Measurements from ENCODE around the gene LY9.

The LY9 gene

GRCh38 chr1:160807247-160807646, 11.3 kb downstream of the LY9 start:
- CTCF ChIA-PET: no interaction called here
- H3K4me3 ChIP-seq (ENCODE audit: low read depth, low read length): no peak overlapping the region
- TF ChIP-seq CTCF (IDR thresholded peaks at IDR 0.05; ENCODE audit: insufficient read depth, low read length, missing control alignments): no peak
- POLR2A ChIA-PET: no interaction called here
- no peak for DNase-seq (ENCODE audit: low read depth, low spot score)

GRCh38 chr1:160807738-160808137, 11.8 kb downstream of the LY9 start:
- POLR2A ChIA-PET: no interaction called here
- CTCF ChIA-PET: no interaction called here
- TF ChIP-seq CTCF (IDR thresholded peaks at IDR 0.05; ENCODE audit: insufficient read depth, low read length, missing control alignments): no peak
- DNase-seq (ENCODE audit: low read depth, low spot score): no peak
- H3K4me3 ChIP-seq (ENCODE audit: low read depth, low read length): no peak overlapping the region

- no peak for DNase-seq (ENCODE audit: low read depth, low spot score)
- ChIA-PET POLR2A (no interaction called here), CTCF (no interaction called here)
- TF ChIP-seq CTCF (IDR thresholded peaks at IDR 0.05; ENCODE audit: insufficient read depth, low read length, missing control alignments): no peak
- H3K4me3 ChIP-seq (ENCODE audit: low read depth, low read length): no peak overlapping the region
Observed at GRCh38 chr1:160808289-160808688, 12.3 kb downstream of the LY9 start.

GRCh38 chr1:160810486-160810885, 14.5 kb downstream of the LY9 start:
- DNase-seq (ENCODE audit: low read depth, low spot score): no peak
- ChIA-PET POLR2A (no interaction called here), CTCF (no interaction called here)
- H3K4me3 ChIP-seq (ENCODE audit: low read depth, low read length): no peak overlapping the region
- TF ChIP-seq CTCF (IDR thresholded peaks at IDR 0.05; ENCODE audit: insufficient read depth, low read length, missing control alignments): no peak

GRCh38 chr1:160811147-160811546, 15.2 kb downstream of the LY9 start:
- ChIA-PET POLR2A (no interaction called here), CTCF (no interaction called here)
- no peak for TF ChIP-seq CTCF (IDR thresholded peaks at IDR 0.05; ENCODE audit: insufficient read depth, low read length, missing control alignments)
- no peak for DNase-seq (ENCODE audit: low read depth, low spot score)
- H3K4me3 ChIP-seq (ENCODE audit: low read depth, low read length): no peak overlapping the region

- CTCF ChIA-PET: no interaction called here
- DNase-seq (ENCODE audit: low read depth, low spot score): no peak
- POLR2A ChIA-PET: no interaction called here
- no peak overlapping the region for H3K4me3 ChIP-seq (ENCODE audit: low read depth, low read length)
- no peak for TF ChIP-seq CTCF (IDR thresholded peaks at IDR 0.05; ENCODE audit: insufficient read depth, low read length, missing control alignments)
Observed at GRCh38 chr1:160813215-160813614, 17.2 kb downstream of the LY9 start.

All from AG04449 (cell line).